ENCODE results near the gene TMEM131L. TPM values are rescaled to one million over a fixed set of nuclear protein-coding genes. Genes with fewer than 3 reads are reported as not detected.

Gene TMEM131L
- total and polyA plus RNA-seq, 12 donors: 2.7 to 33.6 (median 18.5) TPM

GRCh38 chr4:153432965-153433753 lies 33.0 kb upstream of the TMEM131L start:
- DNase-seq (peak; percentile 18 to 55), ATAC-seq (peak; percentile 65 to 93 (median 85))
- no peaks in the 10 kb centered on the region for H3K27me3 ChIP-seq
- H3K27ac ChIP-seq: peak overlapping the region in 1 of 10 donors; percentile 48
- H3K4me1 ChIP-seq: peaks cover 0 to 17% (median 0%) of the 10 kb centered on the region in 9 donors
- WGBS, 2 donors: 64% methylated on average over 12 of the region's 12 CpGs
- no peaks in the 10 kb centered on the region for H3K9me3 ChIP-seq
- peak overlapping the region in 1 of 10 donors; percentile 33 for H3K4me3 ChIP-seq
- TF ChIP-seq CTCF (IDR thresholded peaks at IDR 0.05): peak; percentile 31 to 79 (median 71)
- intact Hi-C loops (cut with DNase I): loop anchor here in 9 of 10 donors (1.0 to 10.0 kb wide), 7 partner anchors 88 to 144 kb away; partner anchors contain the start of gene MND1 (in 5 of the 9)
- no peaks in the 10 kb centered on the region for H3K36me3 ChIP-seq

GRCh38 chr4:153433754-153434105 lies 32.4 kb upstream of the TMEM131L start:
- WGBS, 2 donors: 70 to 76% methylated on average over 3 of the region's 3 CpGs
- ATAC-seq: no peak
- no peak for TF ChIP-seq CTCF (IDR thresholded peaks at IDR 0.05)
- intact Hi-C loops (cut with DNase I): loop anchor here in 9 of 10 donors (1.0 to 10.0 kb wide), 7 partner anchors 89 to 144 kb away; partner anchors contain the start of gene MND1 (in 5 of the 9)
- H3K27ac ChIP-seq: peak overlapping the region in 1 of 10 donors; percentile 48
- no peaks in the 10 kb centered on the region for H3K27me3 ChIP-seq
- H3K4me3 ChIP-seq: peak overlapping the region in 1 of 10 donors; percentile 33
- H3K4me1 ChIP-seq: peaks cover 0 to 19% (median 0%) of the 10 kb centered on the region in 9 donors
- H3K36me3 ChIP-seq: no peaks in the 10 kb centered on the region
- DNase-seq: no peak
- H3K9me3 ChIP-seq: no peaks in the 10 kb centered on the region

- intact Hi-C loops (cut with DNase I): loop anchor here in 7 of 10 donors (2.0 to 10.0 kb wide), 5 partner anchors 89 to 143 kb away; partner anchors contain the start of gene MND1 (in 5 of the 7)
- Histone ChIP-seq H3K4me3 (no peak overlapping the region), H3K27me3 (no peaks in the 10 kb centered on the region), H3K36me3 (no peaks in the 10 kb centered on the region), H3K4me1 (peaks cover 0 to 24% (median 0%) of the 10 kb centered on the region in 9 donors), H3K27ac (peak overlapping the region in 1 of 10 donors; percentile 48), H3K9me3 (no peaks in the 10 kb centered on the region)
- ATAC-seq (no peak), DNase-seq (no peak)
- 69 to 97% methylated on average over 2 of the region's 2 CpGs for WGBS, 2 donors
- no peak for TF ChIP-seq CTCF (IDR thresholded peaks at IDR 0.05)
These were observed 32.0 kb upstream of the TMEM131L start for GRCh38 chr4:153434190-153434589.

GRCh38 chr4:153438916-153439756 lies 27.0 kb upstream of the TMEM131L start:
- Histone ChIP-seq H3K4me3 (peak overlapping the region in 7 of 10 donors; percentile 7 to 34 (median 16)), H3K9me3 (no peaks in the 10 kb centered on the region), H3K36me3 (no peaks in the 10 kb centered on the region), H3K27me3 (no peaks in the 10 kb centered on the region), H3K27ac (peak overlapping the region in 7 of 10 donors; percentile 3 to 71 (median 44)), H3K4me1 (peaks cover 0 to 16% (median 0%) of the 10 kb centered on the region in 9 donors)
- DNase-seq: no peak
- peak in 7 of 8 donors; percentile 40 to 89 (median 70) for ATAC-seq
- WGBS, 2 donors: 53 to 60% methylated on average over 13 of the region's 13 CpGs
- TF ChIP-seq CTCF (IDR thresholded peaks at IDR 0.05): no peak
- intact Hi-C loops (cut with DNase I): loop anchor here in 6 of 10 donors (1.0 to 10.0 kb wide), 3 partner anchors 12 to 136 kb away; partner anchors contain the start of gene MND1 (in 5 of the 6)
